Measurements from ENCODE around the gene AGAP5. TPM values are rescaled to one million over a fixed set of nuclear protein-coding genes. Genes with fewer than 3 reads are reported as not detected.
"Not testable (repeated sequence)": the region's sequence is repeated elsewhere in the genome, so short reads cannot be mapped to it uniquely, and the experiment has no call there.

The AGAP5 gene
- total and polyA plus RNA-seq, 2 of the 8 experiments (the other 6 are each of a cell fraction or from before 2014, with no cell fraction given) = 5.4 to 6.0 TPM

- H3K14ac ChIP-seq (ENCODE audit: insufficient read length); H3K56ac ChIP-seq (replicated peaks; ENCODE audit: insufficient read length, low read depth, low read length); POLR2A ChIA-PET (ENCODE audit: partially characterized antibody); H3K4me1 ChIP-seq (replicated peaks in 1 of 4; ENCODE audit: control insufficient read depth in 3 of 4, insufficient read depth in 4 of 4, low read length in 3 of 4); H3K23ac ChIP-seq (ENCODE audit: insufficient read length); H2BK5ac ChIP-seq (ENCODE audit: low read depth, low read length); H3K27me3 ChIP-seq (replicated peaks in 1 of 4; ENCODE audit: control insufficient read depth in 3 of 4, extremely low read depth in 1 of 4, insufficient read depth in 3 of 4, low read length in 3 of 4); H2AK5ac ChIP-seq (ENCODE audit: low read depth, low read length); H4K20me1 ChIP-seq (replicated peaks in 1 of 2; ENCODE audit: control insufficient read depth in 1 of 2, insufficient read depth in 2 of 2, low read length in 2 of 2); H4K91ac ChIP-seq (replicated peaks; ENCODE audit: insufficient read length, low read length); H2BK12ac ChIP-seq (ENCODE audit: low read depth, low read length); H3K4me2 ChIP-seq (ENCODE audit: insufficient read depth in 1 of 2, low read depth in 2 of 2, low read length in 2 of 2); H3K79me1 ChIP-seq (ENCODE audit: low read depth, low read length); H3K79me2 ChIP-seq (ENCODE audit: control insufficient read depth in 1 of 2, insufficient read depth in 2 of 2, low read length in 2 of 2); H3K9me3 ChIP-seq (ENCODE audit: insufficient read depth in 2 of 2, low read depth in 1 of 2, low read length in 1 of 2); H3K9ac ChIP-seq (replicated peaks in 1 of 4; ENCODE audit: extremely low read depth in 1 of 4, low read depth in 3 of 4, low read length in 3 of 4); H3K36me3 ChIP-seq (ENCODE audit: control insufficient read depth in 2 of 4, insufficient read depth in 4 of 4, low read length in 3 of 4); H4K8ac ChIP-seq (ENCODE audit: extremely low read depth, insufficient read depth, low read length); FAIRE-seq; H3K27ac ChIP-seq (ENCODE audit: low read depth, low read length); H2BK120ac ChIP-seq (replicated peaks; ENCODE audit: low read depth, low read length); H3K4me3 ChIP-seq (ENCODE audit: extremely low read depth in 1 of 4, insufficient read depth in 2 of 4, low read depth in 3 of 4, low read length in 4 of 4); H3K18ac ChIP-seq (ENCODE audit: extremely low read depth, low read length); CTCF ChIA-PET (ENCODE audit: partially characterized antibody); H4K5ac ChIP-seq (ENCODE audit: insufficient read length, low read depth, low read length); H3K23me2 ChIP-seq (ENCODE audit: low read depth, low read length); H3K4ac ChIP-seq (replicated peaks; ENCODE audit: insufficient read length, low read depth, low read length); H2AFZ ChIP-seq (ENCODE audit: low read length); DNase-seq (ENCODE audit: low read depth in 1 of 2, low spot score in 2 of 2); H2BK20ac ChIP-seq (ENCODE audit: low read length); H2BK15ac ChIP-seq (ENCODE audit: low read length): not testable (repeated sequence)
- 86% methylated on average over 2 of the region's 2 CpGs; no CpG with 5 or more reads in 1 of the 2 experiments for WGBS, 2 experiments (ENCODE audit: extremely low coverage in 1 of 2, insufficient coverage in 1 of 2, insufficient read length in 1 of 2, insufficient replicate concordance in 2 of 2, low coverage in 1 of 2, low lambda C conversion rate in 2 of 2, missing lambda C conversion rate in 1 of 2)
These were observed 910 bp upstream of the AGAP5 start for GRCh38 chr10:73698819-73699218.

GRCh38 chr10:73695302-73695701 lies 2.6 kb downstream of the AGAP5 start:
- H3K4ac ChIP-seq (replicated peaks; ENCODE audit: insufficient read length, low read depth, low read length); H3K4me1 ChIP-seq (replicated peaks in 1 of 4; ENCODE audit: control insufficient read depth in 3 of 4, insufficient read depth in 4 of 4, low read length in 3 of 4); H3K9me3 ChIP-seq (ENCODE audit: insufficient read depth in 2 of 2, low read depth in 1 of 2, low read length in 1 of 2); H3K79me1 ChIP-seq (ENCODE audit: low read depth, low read length); H4K8ac ChIP-seq (ENCODE audit: extremely low read depth, insufficient read depth, low read length); DNase-seq (ENCODE audit: low read depth in 1 of 2, low spot score in 2 of 2); H4K20me1 ChIP-seq (replicated peaks in 1 of 2; ENCODE audit: control insufficient read depth in 1 of 2, insufficient read depth in 2 of 2, low read length in 2 of 2); H3K23me2 ChIP-seq (ENCODE audit: low read depth, low read length); H2BK20ac ChIP-seq (ENCODE audit: low read length); H2BK15ac ChIP-seq (ENCODE audit: low read length); H3K23ac ChIP-seq (ENCODE audit: insufficient read length); H3K18ac ChIP-seq (ENCODE audit: extremely low read depth, low read length); H3K4me2 ChIP-seq (ENCODE audit: insufficient read depth in 1 of 2, low read depth in 2 of 2, low read length in 2 of 2); H4K91ac ChIP-seq (replicated peaks; ENCODE audit: insufficient read length, low read length); H3K4me3 ChIP-seq (ENCODE audit: extremely low read depth in 1 of 4, insufficient read depth in 2 of 4, low read depth in 3 of 4, low read length in 4 of 4); FAIRE-seq; H4K5ac ChIP-seq (ENCODE audit: insufficient read length, low read depth, low read length); H3K79me2 ChIP-seq (ENCODE audit: control insufficient read depth in 1 of 2, insufficient read depth in 2 of 2, low read length in 2 of 2); H3K27me3 ChIP-seq (replicated peaks in 1 of 4; ENCODE audit: control insufficient read depth in 3 of 4, extremely low read depth in 1 of 4, insufficient read depth in 3 of 4, low read length in 3 of 4); POLR2A ChIA-PET (ENCODE audit: partially characterized antibody); H2BK12ac ChIP-seq (ENCODE audit: low read depth, low read length); H3K27ac ChIP-seq (ENCODE audit: low read depth, low read length); H2AFZ ChIP-seq (ENCODE audit: low read length); H3K14ac ChIP-seq (ENCODE audit: insufficient read length); H2BK120ac ChIP-seq (replicated peaks; ENCODE audit: low read depth, low read length); H2AK5ac ChIP-seq (ENCODE audit: low read depth, low read length); H3K9ac ChIP-seq (replicated peaks in 1 of 4; ENCODE audit: extremely low read depth in 1 of 4, low read depth in 3 of 4, low read length in 3 of 4); H3K56ac ChIP-seq (replicated peaks; ENCODE audit: insufficient read length, low read depth, low read length); H2BK5ac ChIP-seq (ENCODE audit: low read depth, low read length); CTCF ChIA-PET (ENCODE audit: partially characterized antibody); H3K36me3 ChIP-seq (ENCODE audit: control insufficient read depth in 2 of 4, insufficient read depth in 4 of 4, low read length in 3 of 4): not testable (repeated sequence)
